GM18870 (cell line): Measurements from ENCODE around the gene ZNF526.

ENCODE experiments used
- ATAC-seq: cut with Tn5 transposase; IDR thresholded peaks from one replicate; pipeline ENCODE4 v1.9.1; 2021; ENCODE audit warnings: moderate library complexity; ENCODE audit not compliant: unreplicated experiment

Gene ZNF526

DNA sequence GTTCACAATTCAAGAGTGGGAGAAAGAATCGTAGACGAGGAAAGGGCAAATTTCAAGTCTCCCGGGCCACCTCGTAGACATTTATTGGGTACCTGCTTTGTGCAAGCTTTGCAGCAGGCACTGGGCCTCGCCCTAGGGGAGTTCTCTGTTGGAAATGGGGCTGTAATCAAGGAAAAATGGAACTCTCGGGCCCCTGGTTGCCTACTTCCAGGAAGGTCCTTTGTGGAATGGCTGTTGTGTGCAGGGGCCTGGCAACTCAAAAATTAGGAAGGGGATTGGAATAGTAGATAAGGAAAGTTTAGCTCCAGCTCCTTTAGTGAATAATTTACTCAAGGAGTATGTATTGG, 612 bp downstream of the ZNF526 start:
- no peak for ATAC-seq

DNA sequence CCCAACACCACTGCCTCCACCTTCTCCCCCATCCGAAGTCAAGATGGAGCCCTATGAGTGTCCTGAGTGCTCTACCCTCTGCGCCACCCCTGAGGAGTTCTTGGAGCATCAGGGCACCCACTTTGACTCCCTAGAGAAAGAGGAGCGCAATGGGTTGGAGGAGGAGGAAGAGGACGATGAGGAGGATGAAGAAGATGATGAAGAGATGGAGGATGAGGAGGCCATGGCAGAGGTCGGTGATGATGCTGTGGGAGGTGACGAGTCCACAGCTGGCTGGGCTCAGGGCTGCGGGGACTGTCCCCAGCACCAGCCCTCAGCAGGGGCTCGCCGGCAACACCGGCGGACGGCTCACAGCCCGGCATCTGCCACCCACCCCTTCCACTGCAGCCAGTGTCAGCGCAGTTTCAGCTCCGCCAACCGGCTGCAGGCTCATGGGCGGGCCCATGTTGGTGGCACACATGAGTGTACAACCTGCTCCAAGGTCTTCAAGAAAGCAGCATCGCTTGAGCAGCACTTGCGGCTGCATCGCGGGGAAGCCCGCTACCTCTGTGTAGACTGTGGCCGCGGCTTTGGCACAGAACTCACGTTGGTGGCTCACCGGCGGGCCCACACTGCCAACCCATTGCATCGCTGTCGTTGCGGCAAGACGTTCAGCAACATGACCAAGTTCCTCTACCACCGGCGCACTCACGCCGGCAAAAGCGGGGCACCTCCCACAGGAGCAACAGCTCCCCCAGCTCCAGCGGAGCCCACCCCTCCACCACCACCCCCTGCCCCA, 5.0 kb downstream of the ZNF526 start:
- ATAC-seq: no peak

DNA sequence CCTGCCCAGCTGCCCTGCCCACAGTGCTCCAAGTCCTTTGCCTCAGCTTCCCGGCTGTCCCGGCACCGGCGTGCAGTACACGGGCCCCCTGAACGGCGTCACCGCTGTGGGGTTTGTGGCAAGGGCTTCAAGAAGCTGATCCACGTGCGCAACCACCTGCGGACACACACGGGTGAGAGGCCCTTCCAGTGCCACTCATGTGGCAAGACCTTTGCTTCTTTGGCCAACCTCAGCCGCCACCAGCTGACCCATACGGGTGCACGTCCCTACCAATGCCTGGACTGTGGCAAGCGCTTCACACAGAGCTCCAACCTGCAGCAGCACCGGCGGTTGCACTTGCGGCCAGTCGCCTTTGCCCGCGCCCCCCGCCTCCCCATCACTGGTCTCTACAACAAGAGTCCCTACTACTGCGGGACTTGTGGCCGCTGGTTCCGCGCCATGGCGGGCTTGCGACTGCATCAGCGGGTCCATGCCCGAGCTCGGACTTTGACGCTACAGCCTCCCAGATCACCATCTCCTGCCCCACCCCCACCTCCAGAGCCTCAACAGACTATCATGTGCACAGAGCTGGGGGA, 5.7 kb downstream of the ZNF526 start:
- no peak for ATAC-seq

DNA sequence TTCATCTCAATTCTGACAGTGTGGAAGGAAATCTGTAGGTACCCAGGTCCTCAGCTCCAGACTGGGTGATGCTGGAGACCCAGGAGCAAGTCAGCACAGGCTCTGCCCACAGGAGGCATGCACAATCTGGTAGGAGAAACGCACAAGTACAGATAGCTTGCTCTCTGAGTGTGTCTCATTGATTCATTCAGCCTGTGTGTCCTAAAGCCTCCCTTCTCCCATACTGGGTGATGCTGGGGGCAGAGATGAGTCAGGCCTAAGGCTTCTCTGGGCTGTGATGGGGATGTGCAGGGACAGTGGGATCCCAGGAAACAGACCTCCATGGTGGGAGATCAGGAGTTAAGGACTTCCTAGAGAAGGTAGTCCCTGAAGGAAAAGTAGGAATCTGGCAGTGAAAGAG, 6.8 kb downstream of the ZNF526 start:
- no peak for ATAC-seq

DNA sequence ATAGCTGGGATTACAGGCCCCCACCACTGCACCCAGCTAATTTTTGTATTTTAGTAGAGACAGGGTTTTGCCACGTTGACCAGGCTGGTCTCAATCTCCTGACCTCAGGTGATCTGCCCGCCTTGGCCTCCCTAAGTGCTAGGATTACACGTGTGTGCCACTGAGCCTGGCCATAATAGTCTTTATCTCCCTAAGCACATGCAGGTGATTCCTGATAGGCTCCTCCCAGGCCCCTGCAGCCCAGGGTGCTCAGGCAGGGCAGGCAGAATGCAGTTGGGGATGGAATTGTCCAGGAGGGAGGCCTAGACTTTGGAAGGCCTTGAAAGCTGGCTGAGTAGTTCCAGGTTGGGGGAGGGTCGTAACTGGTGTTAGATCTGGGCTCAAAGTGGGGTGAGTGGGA, 8.5 kb downstream of the ZNF526 start:
- ATAC-seq: no peak

DNA sequence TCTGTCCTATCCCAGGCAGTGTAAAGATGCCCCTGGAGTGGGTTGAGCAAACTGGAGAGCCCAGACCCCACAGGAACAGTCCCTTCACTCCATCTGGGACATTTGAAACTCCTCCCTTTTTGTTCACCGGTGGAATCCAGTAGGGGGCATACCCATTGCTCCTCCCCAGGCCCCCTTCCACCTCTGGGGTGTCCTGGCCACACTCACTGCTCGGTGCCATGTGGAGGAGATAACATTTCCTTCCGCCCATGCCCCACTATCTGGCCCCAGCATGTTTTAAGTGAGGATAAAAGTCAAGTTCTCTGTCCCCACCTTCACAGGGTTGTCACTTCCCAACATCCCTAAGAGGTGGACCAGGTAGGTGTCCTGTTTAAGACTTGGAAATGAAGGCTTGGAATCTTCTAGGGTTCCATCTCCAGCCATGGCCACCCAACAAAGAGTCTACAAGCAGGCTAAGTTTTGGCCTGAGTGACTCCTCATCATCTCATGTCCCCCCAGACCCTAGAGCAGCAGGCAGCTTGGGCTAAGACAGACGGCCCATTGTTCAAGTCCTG, 9.3 kb downstream of the ZNF526 start:
- ATAC-seq: no peak

DNA sequence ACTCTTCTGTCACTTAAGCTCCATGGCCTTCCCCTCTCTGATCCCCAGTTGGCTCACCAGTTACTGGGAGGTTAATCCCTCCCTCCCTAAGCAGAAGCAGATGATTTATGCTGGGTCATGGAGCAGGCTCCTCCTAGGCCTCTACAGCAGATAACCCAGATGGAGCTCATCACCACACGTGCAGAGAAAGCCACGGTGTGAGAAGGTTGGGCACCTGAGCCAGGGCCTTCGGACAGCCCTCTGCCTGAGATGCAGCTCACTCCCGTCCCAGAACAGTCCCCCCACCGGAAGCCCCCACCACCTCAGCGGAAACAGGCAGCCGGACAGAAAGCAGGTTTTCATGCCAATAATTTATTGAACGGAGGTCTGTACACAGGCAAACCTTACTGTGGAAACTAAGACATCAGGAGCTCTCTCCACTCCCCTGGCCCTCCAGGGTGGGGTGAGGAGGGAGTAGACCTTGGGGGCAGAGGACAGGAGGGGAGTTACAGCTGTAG, 9.8 kb downstream of the ZNF526 start:
- ATAC-seq: no peak

DNA sequence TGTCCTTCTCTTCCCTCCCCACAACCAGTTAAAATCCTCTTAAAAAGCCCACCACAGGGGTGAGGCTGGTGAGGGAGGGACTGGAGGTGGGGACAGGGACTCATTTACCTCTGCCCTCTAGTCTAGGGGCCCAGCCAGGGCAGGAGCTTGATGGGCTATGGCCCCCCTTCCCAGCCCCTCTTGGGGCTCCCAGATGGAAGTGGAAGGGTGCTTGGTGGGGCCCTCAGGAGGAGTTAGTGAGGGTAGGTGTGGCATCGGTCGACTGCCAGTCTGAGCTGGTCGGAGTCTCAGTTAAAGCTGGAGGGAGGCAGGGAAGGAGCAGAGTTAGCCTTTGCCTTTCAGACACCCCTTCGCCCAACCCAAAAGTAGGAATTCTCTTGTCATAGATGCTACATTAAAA, 10.5 kb downstream of the ZNF526 start:
- ATAC-seq: no peak

DNA sequence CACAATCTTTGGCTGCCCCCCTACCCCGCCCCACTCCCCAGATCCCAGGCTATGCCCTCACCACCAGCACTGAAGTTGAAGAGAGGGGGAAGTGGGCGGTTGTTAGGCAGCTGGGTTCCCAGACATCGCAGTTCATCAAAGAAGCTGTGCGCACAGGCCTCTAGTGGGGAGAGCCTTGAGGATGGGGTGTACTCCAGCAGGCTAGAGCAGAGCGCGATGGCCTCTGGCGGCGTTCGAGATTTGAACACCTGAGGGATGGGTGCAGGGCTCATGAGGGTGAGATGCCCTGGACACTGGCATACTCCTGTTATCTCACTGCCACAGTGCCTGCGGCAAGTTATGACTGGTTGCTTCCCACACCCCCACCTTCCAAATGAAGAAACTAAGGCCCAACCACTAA, 12.3 kb downstream of the ZNF526 start:
- ATAC-seq: no peak

DNA sequence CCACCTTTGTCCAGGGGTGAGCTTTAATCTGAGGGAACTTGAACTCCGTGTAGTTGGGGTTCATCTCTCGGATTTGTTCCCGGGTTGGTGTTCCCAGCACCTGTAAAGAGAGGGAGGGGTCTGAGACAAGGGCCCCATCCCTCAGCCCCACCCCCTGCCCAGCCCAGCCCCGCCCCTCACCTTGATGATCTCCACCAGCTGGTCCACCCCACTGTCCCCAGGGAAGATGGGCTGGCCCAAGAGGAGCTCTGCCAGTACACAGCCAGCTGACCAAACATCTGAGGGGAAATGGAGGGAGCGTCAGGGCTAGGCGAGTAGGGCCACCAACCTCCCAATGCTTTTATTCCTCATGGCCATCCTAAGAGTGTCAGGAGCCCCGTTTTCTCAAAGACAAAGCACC, 13.0 kb downstream of the ZNF526 start:
- ATAC-seq: no peak

DNA sequence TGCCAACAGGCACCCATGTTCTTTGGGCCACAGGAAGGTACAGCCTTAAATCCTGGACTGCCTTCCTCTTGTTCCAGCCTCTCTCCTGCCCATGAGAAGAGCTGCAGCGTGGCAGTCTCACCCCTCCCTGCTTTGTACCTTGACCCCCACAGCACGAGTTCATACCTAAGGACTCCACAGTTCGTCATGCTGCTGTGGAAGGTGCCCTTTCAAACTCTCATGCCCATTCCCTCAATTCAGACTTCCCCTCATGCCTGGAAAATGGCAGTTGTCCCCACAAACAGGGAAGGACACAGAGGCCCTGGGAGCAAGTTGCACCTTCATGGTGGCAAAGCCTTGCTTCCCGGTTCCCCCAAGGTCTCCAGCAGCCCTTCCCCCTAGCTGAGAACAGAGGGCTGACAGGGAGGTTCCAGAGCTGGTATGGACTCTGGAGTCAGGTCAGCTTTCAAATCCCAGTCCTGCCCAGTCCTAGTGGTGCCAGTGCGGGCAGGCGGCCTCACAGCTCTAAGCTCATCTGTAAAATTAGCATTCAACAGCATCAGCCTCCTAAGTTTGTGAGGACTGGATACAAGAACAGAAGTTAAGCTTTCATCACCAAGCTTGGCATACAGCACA, 13.7 kb downstream of the ZNF526 start:
- ATAC-seq: no peak

DNA sequence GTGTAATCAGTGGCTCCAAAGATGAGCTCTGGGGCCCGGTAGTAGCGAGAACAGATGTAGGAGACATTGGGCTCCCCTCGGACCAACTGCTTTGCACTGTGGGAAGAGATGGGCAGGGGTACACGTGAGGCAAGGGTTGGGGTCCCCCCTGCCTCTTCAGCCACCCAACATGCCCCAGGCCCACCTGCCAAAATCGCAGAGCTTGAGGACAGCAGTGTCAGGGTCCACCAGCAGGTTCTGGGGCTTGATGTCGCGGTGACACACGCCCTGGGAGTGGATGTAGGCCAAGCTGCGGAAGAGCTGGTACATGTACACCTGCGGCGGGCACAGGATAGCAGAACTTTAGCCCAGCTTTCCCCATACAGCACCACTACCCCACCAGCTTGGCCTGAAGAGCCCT, 14.3 kb downstream of the ZNF526 start:
- ATAC-seq: no peak

DNA sequence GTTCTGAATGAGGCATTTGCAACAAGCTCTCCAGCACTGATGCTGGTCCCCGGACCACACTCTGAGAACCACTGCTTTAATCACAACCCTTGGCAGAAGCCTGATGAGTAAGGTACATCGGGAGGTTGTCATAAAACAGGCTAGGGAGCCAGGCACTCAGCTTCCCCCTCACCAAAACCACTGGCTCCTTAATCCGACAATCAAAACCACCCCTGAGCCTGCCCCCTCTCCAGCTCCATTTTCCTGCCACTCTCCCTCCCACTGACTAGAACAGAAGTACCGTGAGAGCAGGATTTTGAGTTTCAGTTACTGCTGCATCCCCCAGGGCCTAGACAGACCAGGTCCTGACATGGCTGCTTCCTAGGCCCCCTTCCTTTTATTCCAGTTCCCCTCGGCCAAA, 15.1 kb downstream of the ZNF526 start:
- no peak for ATAC-seq

DNA sequence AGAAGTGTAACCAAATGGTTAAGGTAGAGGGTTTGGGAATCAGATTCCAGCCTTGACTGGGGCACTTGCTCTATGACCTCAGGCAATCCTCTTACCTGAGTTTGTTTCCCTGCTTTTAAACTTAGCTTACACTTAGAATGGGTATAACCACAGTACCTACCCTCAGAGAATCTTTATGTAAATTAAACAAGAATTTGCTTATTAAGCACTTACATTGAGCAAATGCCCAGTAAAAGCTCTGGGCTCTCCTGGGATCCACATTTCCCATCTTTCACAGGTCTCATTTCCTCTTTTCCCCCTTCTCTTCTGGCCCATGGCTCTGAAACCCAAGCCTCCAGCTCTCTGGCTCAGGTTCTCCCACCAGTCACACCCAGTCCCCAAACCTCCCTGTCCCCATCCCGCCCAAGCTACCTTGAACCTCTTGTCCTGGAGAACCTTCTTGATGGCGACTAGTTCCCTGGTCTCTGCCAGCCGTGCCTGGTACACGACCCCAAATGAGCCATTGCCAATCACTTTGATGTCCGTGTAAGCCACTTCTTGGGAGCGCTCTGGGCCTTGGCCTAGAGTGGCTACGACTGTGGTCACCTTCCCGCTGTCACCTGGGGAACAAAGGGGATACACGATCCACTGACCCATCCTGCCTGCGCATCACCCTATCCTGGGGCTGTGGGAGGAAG, 19.6 kb downstream of the ZNF526 start:
- ATAC-seq: no peak

DNA sequence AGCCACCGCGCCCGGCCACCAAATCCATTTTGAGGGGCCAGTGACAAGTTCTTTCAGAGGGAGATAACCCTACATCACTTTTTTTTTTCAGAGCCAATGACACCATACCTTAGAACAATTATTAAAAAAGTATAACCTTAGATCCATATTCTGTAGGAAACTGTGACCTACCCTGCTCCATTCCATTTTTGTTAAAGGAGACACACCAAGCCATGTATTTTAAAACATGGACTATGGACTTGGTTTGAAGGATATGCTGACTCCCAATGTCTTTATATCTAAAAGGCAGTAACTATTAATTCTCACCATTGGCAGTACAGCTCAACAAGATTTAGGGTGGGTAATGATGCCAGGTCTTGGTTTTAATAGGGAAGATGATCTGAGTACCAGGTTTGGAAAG, 21.2 kb downstream of the ZNF526 start:
- no peak for ATAC-seq

DNA sequence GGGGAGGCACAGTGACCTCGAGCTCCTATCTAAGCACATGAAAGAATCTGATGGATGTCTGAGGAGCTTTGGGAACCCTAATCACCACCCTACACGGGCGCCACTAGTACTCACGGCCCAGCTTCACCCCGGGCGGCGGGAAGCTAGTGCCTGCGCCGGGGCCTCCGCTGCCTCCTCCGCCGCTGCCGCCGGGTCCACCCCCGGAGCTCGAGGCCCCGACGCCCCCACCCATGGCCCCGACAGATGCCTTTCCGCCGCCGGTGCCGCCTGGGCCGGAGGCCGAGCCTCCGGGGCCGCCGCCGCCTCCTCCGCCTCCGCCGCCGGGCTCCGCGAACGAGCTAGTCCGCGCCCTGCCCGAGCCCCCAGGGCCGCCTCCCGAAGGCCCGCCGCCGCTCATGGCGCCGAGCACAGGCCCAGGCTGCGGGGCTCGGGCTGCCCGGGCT, 22.0 kb downstream of the ZNF526 start:
- no peak for ATAC-seq

DNA sequence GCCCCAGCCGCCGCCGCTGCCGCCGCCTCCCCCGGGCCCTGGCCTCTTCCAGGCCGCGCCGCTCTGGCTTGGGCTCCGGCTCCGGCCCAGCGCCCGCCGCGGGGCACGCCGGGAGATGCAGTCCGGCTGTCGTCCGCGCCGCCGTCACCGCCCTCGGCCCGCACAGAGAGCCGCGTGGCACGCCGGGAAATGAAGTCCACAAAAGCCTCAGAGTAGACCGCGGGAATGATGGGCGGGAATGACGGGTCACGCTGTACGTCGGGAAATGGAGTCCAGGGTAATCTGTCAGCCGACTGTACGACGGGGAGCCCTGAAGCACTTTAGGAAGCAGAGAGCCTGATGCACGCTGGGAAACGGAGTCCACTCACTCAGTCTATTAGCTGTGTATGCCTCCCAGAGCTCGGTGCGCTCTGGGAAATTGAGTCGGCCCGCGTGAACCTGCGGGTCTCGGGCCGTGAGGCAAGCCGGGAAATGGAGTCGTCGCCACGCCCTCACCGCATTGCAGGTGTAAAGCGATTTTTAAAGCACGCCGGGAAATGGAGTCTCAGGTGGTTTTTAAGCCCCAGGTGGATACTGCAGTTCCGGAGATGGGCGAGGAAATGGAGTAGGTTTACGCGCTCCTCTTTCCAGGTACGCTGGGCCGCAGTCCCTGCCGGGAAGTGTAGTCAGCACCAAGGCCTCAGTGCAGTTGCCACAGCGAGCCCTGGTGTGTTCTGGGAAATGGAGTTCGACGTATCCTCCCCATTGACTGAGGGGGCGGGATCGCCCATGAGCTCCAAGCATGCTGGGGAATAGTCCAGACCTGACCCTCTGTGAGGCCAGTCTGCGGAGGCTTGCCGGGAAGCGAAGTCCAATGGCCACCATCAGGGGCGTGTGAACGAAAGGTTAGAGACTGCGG, 22.6 kb downstream of the ZNF526 start, which contains the start of gene GSK3A:
GSK3A (minus strand) TSS at position 91 of the 898 bp plus-strand sequence. CDS start 137 bp downstream, outside the sequence.
- ATAC-seq: peak; percentile 62

DNA sequence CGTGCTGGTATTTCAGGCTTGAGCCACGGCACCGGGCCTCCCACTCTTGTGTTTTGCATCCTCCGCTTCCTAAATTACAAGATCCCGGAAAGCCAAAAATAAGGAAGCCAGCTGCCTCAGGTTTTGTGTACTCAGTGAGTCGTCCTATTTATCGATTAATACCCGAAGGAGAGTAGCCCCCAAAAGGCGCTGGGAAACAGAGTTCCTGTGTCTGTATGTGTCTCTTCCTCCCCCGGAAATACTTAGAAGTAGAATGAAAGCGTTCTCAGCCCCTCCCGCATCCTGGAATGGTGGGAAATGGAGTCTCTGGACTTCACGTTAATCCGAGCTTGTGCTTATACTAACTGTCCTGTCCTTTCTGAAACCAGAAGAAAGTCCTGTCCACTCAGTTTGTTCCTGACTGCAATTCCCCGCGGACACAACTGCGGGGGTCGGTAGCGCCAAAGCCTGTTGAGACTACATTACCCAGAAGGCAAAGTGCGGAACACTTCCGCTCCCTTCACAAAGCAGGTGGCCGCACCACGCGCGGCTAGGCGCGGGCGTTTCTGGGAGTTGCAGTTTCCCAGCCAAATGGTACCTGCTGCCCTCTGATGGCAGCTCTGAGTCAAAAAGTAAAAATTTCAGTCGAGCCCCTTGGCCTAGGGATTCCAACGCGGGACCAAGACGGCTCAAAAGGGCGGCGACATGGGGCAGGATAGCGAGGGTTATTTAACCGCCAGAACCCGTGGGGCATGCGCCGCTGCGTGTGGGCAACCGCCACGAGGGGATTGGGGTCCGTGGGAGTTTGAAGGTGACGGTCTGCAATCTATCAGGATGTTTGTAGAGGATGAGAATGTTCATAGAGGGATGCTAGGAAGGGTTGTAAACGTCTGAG, 24.5 kb downstream of the ZNF526 start:
- no peak for ATAC-seq

DNA sequence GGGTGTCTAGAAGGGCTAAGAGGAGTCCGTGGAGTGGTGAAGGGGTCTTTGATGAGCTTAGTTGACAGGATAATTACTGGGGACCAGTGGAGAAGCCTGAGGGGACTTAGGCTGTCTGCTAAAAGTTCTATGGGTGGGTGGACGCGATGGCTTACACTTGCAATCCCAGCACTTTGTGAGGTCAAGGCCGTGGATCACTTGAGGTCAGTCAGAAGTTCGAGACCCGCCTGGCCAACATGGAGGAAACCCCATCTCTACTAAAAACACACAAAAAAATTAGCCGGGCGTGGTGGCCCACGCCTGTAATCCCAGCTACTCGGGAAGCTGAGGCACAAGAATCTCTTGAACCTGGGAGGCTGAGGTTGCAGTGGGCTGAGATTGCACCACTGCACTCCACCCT, 25.1 kb downstream of the ZNF526 start:
- no peak for ATAC-seq
